Endothelial cell of umbilical vein (primary cell): ENCODE results near the gene CARD9. TPM values are rescaled to one million over a fixed set of nuclear protein-coding genes. Genes with fewer than 3 reads are reported as not detected.
A peak's percentile ranks its signal among the peaks of the same experiment; 100 is the strongest.

ENCODE experiments used
- BruUV-seq: library from RNA; stranded (reverse); fragments of 400-500 nt; replicated peaks from 2 replicates; lab custom pipeline; 2021; lab: Mats Ljungman, UMichigan
- CTCF ChIA-PET: fragments of 300-600, 350-600 bp; sonication (Branson Sonifier 250); formaldehyde crosslinking; loops from one replicate; lab custom pipeline; 2021; ENCODE audit warnings: antibody characterized with exemption, inconsistent platforms; lab: Charles Lee
- POLR2A ChIA-PET: fragments of 300-600, 350-600 bp; sonication (Branson Sonifier 250); formaldehyde crosslinking; loops from one replicate; lab custom pipeline; 2021; ENCODE audit warnings: antibody characterized with exemption, inconsistent platforms; lab: Charles Lee
- DNase-seq: peaks from one replicate; pipeline ENCODE4 v3.0.0-alpha.2; 2011; ENCODE audit warnings: low read depth, low spot score
- FAIRE-seq: peaks from 2 replicates; lab custom pipeline; 2011; peaks lifted over from hg19 to GRCh38; lab: Jason Lieb, UNC
- H2AFZ ChIP-seq: 2 replicates; pipeline ENCODE4 v1.6.0; 2012; ENCODE audit warnings: low read depth, low read length, control low read depth, inconsistent platforms
- H3K27ac ChIP-seq: 2 replicates; pipeline ENCODE4 v1.5.1; 2011; ENCODE audit warnings: low read depth, mild to moderate bottlenecking, control low read depth, low read length, moderate library complexity; ENCODE audit not compliant: insufficient read depth
- H3K27me3 ChIP-seq, 2 experiments: 2 replicates each; pipeline versions ENCODE4 v1.6.0 to v1.6.1; 2011; ENCODE audit warnings: low read length in 2 of 2, mixed read lengths in 1 of 2; ENCODE audit not compliant: control insufficient read depth in 2 of 2, insufficient read depth in 2 of 2
- H3K36me3 ChIP-seq, 2 experiments: 2 replicates in 1 of 2; 3 replicates in 1 of 2; pipeline ENCODE4 v1.5.1; 2011; ENCODE audit warnings: low read length in 2 of 2, mild to moderate bottlenecking in 1 of 2, moderate library complexity in 1 of 2; ENCODE audit not compliant: control insufficient read depth in 2 of 2, insufficient read depth in 2 of 2; ENCODE audit errors: extremely low read depth in 1 of 2
- H3K4me1 ChIP-seq: 3 replicates; pipeline ENCODE4 v1.5.1; 2011; ENCODE audit warnings: mild to moderate bottlenecking, low read length; ENCODE audit not compliant: control insufficient read depth, insufficient read depth; ENCODE audit errors: extremely low read depth
- H3K4me2 ChIP-seq: 2 replicates; pipeline ENCODE4 v1.6.1; 2011; ENCODE audit warnings: low read length, control low read depth, mixed read lengths; ENCODE audit not compliant: insufficient read depth
- H3K4me3 ChIP-seq, 3 experiments: fragments of 200-600 bp in 1 of 3; sonication (generic), shearing (Covaris generic) in 1 of 3; replicated peaks in 1 of 3; 2 replicates each; pipeline ENCODE4 v1.5.1; 2011 to 2016; ENCODE audit warnings: control low read depth in 3 of 3, low read length in 3 of 3, mild to moderate bottlenecking in 2 of 3, inconsistent platforms in 1 of 3, low read depth in 1 of 3, moderate library complexity in 1 of 3; ENCODE audit not compliant: insufficient read depth in 1 of 3
- H3K79me2 ChIP-seq: 2 replicates; pipeline ENCODE4 v1.6.0; 2012; ENCODE audit warnings: low read length, inconsistent platforms; ENCODE audit not compliant: control insufficient read depth, insufficient read depth
- H3K9ac ChIP-seq: replicated peaks from 2 replicates; pipeline ENCODE3; 2011; ENCODE audit warnings: low read length, control low read depth; ENCODE audit not compliant: insufficient read depth; ENCODE audit errors: extremely low read depth
- H3K9me1 ChIP-seq: replicated peaks from 3 replicates; pipeline ENCODE4 v1.6.0; 2011; ENCODE audit warnings: mild to moderate bottlenecking, low read length; ENCODE audit not compliant: control insufficient read depth, insufficient read depth; ENCODE audit errors: extremely low read depth
- H3K9me3 ChIP-seq: replicated peaks from 2 replicates; pipeline ENCODE4 v1.5.1; 2012; ENCODE audit warnings: low read length, inconsistent platforms; ENCODE audit not compliant: control insufficient read depth, insufficient read depth
- H4K20me1 ChIP-seq: replicated peaks from 2 replicates; pipeline ENCODE3; 2011; ENCODE audit warnings: mild to moderate bottlenecking, low read length; ENCODE audit not compliant: control insufficient read depth, insufficient read depth; ENCODE audit errors: extremely low read depth
- GATA2 ChIP-seq: IDR thresholded peaks from 2 replicates; pipeline ENCODE4 v1.7.0; 2011; ENCODE audit warnings: low read depth, mild to moderate bottlenecking, moderate library complexity, mixed read lengths, low read length; ENCODE audit not compliant: insufficient read length, insufficient read depth
- POLR2AphosphoS5 ChIP-seq: IDR thresholded peaks from 2 replicates; pipeline ENCODE4 v1.6.1; 2012; ENCODE audit warnings: low read depth, mild to moderate bottlenecking, control low read depth, low read length, moderate library complexity; ENCODE audit not compliant: insufficient read depth
- dilution Hi-C: fragments of 300-500 bp; cut with MboI; formaldehyde crosslinking; loops from one replicate; pipeline ENCODE4 v1.15.0; 2019; ENCODE audit warnings: low sequenced_read_pairs; ENCODE audit not compliant: extremely low pct_ligation_motif_present
- intact Hi-C: fragments of 100-400 bp; cut with micrococcal nuclease; formaldehyde crosslinking; loops from one replicate; pipeline ENCODE4 v1.10.0; 2022
- polyA plus RNA-seq, 4 experiments: library from polyadenylated mRNA; depleted of rRNA in 3 of 4; stranded (reverse) in 3 of 4; unstranded in 1 of 4; fragments of >200 nt; gene quantifications; 2 replicates each; pipeline versions ENCODE4 v1.2.1 to v1.2.3, GENCODE V29; 2011 to 2012; ENCODE audit warnings: missing spikeins in 1 of 4
- total RNA-seq: library from RNA; stranded (reverse); gene quantifications from 2 replicates; pipeline ENCODE4 v1.2.3, GENCODE V29; 2021
- TF ChIP-seq, protein P1 (sequence below), 2 donors: IDR thresholded peaks; 1 replicate in 1 of 2; 2 replicates in 1 of 2; pipeline ENCODE4 v1.5.1; 2011; ENCODE audit warnings: low read length in 2 of 2, mild to moderate bottlenecking in 2 of 2, moderate library complexity in 2 of 2, control low read depth in 1 of 2, inconsistent platforms in 1 of 2, low read depth in 1 of 2; ENCODE audit not compliant: insufficient read depth in 1 of 2; ENCODE audit errors: extremely low read depth in 1 of 2

CARD9 gene
- total and polyA plus RNA-seq, 2 donors (not counting 3 experiments of a cell fraction or from before 2014, with no cell fraction given): 0.22 to 0.71 TPM

DNA sequence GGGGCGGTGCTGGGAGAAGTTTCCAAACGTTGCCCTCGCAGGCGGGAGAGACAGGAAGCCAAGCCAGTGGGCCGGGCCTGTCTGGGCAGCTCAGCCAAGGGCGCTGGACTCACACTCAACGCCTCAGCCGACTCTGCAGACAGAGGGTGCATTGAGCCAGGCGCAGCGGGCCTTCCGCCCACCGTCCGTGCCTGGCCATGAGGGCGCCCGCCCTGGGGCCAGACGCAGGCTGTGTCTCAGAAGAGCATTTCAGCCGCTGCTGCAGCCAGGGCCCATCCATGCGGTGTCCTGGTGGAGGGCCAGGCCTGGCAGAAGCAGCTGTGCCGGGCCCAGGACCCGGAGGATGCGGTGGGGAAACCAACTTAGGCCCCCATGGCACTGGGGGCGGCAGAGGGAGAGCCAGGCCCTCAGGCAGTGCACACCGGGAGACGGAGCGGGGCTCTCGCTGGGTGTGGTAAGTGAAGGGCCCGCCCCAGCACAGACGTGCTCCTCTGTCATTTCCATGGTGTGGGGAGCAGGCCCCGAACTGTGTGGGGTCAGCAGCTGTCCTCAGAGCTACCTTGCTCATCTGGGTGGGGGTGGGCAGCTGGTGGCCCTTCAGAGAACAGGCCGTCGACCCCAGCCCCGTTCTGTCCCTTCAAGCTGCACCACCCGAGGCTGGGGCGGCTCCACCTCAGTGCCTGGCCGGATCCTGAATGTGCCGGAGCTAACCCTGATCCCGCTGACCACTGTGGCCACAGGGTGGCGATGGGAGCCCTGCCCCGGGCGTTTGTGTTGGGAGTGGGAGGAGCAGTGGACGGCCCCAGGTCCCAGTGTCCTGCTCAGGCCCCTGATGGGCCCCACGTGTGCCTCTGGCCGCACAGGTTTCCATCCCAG lies 27.9 kb downstream of the CARD9 start:
- H3K4me1 ChIP-seq: peaks cover 10% of the 10 kb centered on the region
- FAIRE-seq: peak; percentile 68
- POLR2A ChIA-PET: interaction anchor here (1.1 to 1.2 kb wide), 2 partner anchors 15 to 18 kb away, joined by 3 to 5 read pairs; partner anchors contain the start of gene DNLZ
- H4K20me1 ChIP-seq: no peaks in the 10 kb centered on the region
- dilution Hi-C loops: no loop called here
- no peak overlapping the region for H3K27ac ChIP-seq
- no peak overlapping the region for H2AFZ ChIP-seq
- H3K36me3 ChIP-seq: peaks cover 0 to 2% of the 10 kb centered on the region in 2 experiments
- H3K9me3 ChIP-seq: no peaks in the 10 kb centered on the region
- no TSS peak for BruUV-seq
- H3K4me2 ChIP-seq: no peak overlapping the region
- H3K27me3 ChIP-seq: no peaks in the 10 kb centered on the region
- DNase-seq: peak; percentile 35
- H3K4me3 ChIP-seq: no peak overlapping the region
- CTCF ChIA-PET: interaction anchor here (1.0 to 2.9 kb wide), 7 partner anchors 8 to 56 kb away, joined by 3 to 25 read pairs (median 5); partner anchors contain the start of gene DNLZ
- no peaks in the 10 kb centered on the region for H3K9me1 ChIP-seq
- H3K9ac ChIP-seq: no peak overlapping the region
- H3K79me2 ChIP-seq: no peaks in the 10 kb centered on the region
- peak; percentile 15 for TF ChIP-seq POLR2AphosphoS5
- TF ChIP-seq GATA2: no peak
- TF ChIP-seq, protein P1, sequence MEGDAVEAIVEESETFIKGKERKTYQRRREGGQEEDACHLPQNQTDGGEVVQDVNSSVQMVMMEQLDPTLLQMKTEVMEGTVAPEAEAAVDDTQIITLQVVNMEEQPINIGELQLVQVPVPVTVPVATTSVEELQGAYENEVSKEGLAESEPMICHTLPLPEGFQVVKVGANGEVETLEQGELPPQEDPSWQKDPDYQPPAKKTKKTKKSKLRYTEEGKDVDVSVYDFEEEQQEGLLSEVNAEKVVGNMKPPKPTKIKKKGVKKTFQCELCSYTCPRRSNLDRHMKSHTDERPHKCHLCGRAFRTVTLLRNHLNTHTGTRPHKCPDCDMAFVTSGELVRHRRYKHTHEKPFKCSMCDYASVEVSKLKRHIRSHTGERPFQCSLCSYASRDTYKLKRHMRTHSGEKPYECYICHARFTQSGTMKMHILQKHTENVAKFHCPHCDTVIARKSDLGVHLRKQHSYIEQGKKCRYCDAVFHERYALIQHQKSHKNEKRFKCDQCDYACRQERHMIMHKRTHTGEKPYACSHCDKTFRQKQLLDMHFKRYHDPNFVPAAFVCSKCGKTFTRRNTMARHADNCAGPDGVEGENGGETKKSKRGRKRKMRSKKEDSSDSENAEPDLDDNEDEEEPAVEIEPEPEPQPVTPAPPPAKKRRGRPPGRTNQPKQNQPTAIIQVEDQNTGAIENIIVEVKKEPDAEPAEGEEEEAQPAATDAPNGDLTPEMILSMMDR (IDR thresholded peaks at IDR 0.05; ENCODE audit: extremely low read depth in 1 of 2, insufficient read depth in 1 of 2, low read depth in 1 of 2, low read length in 2 of 2): peak; percentile 39 to 71
- intact Hi-C loops: loop anchor here (1.0 kb wide), 1 partner anchor 286 kb away; no protein-coding TSS in a partner anchor
